ENCODE results near the gene ADARB2.

ADARB2 gene

DNA sequence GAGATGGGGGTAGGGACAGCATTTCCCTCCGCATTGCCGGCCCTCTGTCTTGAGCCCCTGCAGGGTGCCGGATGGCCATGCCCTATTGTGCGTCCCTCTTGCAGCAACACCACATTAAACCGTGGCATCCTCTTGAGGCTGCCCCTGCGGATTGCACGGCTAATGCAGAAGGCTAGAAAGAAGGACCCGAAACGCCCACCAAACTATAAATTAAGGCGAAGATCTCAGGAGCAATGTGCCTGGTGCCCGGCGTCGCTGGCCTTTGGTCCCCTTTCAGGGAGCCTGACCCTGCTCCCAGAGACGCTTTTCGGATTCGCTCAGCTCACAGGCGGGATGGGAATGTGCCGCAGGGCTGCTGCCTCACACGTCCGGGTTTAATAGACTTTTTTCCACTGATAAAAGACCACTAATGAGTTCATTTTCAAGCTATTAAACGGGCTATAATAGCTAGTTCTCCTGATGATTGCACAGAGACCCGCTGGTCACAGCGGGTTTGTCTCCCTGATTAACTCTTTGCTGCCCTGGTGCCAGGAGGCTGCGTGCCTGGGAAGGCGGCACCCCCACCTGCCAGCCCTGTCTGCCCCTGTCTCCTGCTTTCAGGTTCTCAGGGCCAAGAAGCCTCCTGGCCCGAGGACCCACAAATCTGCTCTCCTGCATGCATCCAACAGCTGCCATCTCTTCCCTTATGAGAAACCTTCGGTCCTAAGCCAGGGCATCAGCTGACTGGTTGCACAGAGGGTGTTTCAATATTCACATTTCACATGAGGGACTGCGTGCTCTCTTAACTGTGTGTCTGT is 128.3 kb downstream of the ADARB2 start:
- TF ChIP-seq, protein P1, sequence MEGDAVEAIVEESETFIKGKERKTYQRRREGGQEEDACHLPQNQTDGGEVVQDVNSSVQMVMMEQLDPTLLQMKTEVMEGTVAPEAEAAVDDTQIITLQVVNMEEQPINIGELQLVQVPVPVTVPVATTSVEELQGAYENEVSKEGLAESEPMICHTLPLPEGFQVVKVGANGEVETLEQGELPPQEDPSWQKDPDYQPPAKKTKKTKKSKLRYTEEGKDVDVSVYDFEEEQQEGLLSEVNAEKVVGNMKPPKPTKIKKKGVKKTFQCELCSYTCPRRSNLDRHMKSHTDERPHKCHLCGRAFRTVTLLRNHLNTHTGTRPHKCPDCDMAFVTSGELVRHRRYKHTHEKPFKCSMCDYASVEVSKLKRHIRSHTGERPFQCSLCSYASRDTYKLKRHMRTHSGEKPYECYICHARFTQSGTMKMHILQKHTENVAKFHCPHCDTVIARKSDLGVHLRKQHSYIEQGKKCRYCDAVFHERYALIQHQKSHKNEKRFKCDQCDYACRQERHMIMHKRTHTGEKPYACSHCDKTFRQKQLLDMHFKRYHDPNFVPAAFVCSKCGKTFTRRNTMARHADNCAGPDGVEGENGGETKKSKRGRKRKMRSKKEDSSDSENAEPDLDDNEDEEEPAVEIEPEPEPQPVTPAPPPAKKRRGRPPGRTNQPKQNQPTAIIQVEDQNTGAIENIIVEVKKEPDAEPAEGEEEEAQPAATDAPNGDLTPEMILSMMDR (IDR thresholded peaks at IDR 0.05; ENCODE audit: low read depth, low read length): no peak
- no peak overlapping the region for H3K4me3 ChIP-seq (ENCODE audit: low read depth, low read length)

DNA sequence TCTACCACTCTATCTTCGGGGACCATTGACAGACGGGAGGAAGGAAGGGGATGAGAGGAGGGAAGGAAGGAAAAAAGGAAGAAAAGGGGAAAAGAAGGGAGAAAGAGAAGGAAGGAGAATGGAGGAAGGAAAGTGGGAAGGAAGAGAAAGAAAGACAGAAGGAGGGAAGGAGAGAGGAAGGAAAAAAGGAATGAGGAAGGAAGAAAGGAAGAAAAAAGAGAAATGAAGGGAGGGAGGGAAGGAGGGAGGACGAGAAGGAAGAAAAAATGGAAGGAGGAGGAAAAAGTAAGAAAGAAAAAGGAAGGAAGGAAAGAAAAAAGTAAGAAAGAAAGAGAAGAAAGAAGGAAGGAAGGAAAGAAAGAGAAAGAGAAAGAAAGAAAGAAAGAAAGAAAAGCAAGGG is 128.9 kb downstream of the ADARB2 start:
- TF ChIP-seq, protein P1 (IDR thresholded peaks at IDR 0.05; ENCODE audit: low read depth, low read length): no peak
- no peak overlapping the region for H3K4me3 ChIP-seq (ENCODE audit: low read depth, low read length)

DNA sequence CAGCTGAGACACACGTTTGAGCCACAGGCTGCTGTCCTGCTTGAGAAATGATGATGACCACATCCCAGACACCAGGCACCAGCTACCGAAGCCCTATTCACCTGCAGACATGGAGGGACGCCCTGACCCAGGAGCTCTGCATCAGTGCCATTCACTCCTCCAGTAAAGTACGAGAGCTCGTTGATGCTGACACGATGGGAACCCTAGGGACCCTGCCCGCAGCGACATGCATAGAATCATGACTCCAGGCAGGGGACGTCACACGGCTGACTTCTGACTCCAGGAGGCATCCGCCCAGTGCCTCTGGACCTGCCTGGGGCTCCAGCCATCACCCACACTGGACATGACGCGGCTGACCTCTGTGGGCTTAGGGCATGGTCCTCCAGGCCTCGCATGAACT is 129.9 kb downstream of the ADARB2 start:
- TF ChIP-seq, protein P1 (IDR thresholded peaks at IDR 0.05; ENCODE audit: low read depth, low read length): no peak
- no peak overlapping the region for H3K4me3 ChIP-seq (ENCODE audit: low read depth, low read length)

DNA sequence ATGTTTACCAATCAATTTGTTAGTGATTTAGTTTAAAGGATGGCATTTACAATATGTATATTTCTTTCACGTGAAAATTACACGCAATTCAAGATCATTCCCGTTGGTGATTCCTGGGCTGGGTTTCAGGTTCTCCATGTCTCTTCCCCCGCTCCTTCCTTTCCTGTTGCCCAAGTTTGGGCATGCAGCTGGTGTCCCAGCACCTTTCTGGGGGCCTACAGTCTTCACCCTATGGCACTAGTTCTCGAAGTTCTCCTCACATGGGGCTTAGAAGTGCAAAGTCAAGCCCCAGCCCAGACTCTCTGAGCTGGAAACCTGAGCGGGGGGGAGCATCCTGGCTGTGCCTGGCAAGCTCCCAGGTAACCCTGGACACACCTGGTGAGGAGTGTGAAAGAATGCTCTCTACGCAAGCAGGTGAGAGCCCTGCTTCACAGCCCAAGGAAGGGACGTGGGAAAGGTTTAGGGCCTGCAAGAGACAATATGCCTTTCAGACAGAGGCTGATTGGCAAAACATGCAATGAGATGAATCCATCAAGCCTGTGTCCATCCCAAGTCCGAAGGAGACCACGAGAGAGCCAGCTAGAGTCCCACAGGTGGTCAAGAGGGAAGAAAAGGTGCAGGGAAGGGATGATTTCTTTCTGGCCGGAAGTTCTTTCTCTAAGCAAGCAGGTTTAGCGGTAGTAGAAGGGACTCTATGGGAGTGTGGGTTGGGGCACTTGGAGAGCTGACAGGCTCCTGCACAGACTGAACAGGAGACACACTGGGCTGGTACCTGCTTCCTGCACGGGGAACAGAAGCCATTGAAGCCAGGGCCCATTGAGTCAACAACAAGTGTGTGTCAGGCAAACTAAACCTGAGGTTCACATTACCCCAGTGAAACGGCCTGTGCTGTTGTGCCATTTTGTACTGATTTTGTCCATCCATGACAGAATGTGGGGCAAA is 131.1 kb downstream of the ADARB2 start:
- H3K4me3 ChIP-seq (ENCODE audit: low read depth, low read length): no peak overlapping the region
- TF ChIP-seq, protein P1 (IDR thresholded peaks at IDR 0.05; ENCODE audit: low read depth, low read length): no peak

DNA sequence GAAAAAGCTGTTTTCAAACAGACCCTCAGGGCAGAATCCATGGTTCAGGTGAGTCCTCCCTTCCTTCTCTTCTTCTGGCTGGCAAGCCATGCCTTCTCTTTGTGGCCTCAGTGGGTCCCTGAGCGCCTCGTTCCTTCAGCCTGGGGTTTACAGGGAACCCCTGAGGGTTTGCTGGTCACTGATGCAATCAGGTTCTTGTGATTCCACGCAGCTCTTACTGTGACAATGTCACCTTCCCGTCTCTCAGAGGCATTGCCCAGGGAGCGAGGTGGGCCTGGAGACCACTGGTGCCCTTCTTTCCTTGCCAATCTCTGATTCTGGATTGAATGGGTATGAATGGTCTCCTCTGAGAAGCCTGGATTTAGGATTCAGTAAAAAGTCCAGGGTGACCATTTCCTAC is 132.2 kb downstream of the ADARB2 start:
- H3K4me3 ChIP-seq (ENCODE audit: low read depth, low read length): no peak overlapping the region
- TF ChIP-seq, protein P1 (IDR thresholded peaks at IDR 0.05; ENCODE audit: low read depth, low read length): no peak

DNA sequence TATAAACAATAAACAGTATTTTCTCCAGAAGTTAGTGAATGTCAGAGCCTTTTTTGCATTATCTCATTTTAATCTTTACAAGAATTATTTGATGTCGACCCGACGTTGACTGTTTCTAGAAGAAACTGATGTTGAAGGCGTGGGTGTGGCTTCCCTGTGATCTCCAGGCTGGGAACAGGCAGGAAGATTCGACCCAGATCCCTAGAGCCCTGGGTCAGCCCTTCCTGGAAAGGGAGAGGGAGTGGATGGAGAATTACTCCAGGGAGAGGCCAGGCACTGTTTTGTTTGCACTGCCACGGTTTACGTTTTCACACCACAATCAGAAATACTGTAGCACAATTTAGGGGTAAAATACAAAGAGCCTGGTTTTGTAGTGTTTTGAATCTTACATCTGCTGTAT is 133.1 kb downstream of the ADARB2 start:
- no peak overlapping the region for H3K4me3 ChIP-seq (ENCODE audit: low read depth, low read length)
- TF ChIP-seq, protein P1 (IDR thresholded peaks at IDR 0.05; ENCODE audit: low read depth, low read length): no peak

DNA sequence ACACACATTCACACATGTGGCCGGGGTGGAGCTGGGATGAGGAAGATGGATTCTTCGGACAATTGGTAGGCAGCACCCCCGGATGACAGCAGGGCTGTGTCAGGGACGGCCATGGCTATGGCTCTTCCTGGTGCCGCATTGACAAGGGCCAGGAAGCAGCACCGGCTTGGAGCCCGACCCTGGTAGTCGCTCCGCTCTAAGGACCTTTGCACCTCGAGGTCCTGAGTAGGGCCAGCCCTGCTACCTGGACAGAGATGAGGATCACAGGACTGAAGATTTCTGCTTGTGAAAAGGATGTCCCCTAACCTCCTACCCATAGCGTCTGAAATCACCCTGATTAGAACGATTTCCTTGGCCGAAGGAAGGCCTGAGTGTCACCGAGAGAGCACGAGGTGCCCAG is 134.1 kb downstream of the ADARB2 start:
- H3K4me3 ChIP-seq (ENCODE audit: low read depth, low read length): no peak overlapping the region
- TF ChIP-seq, protein P1 (IDR thresholded peaks at IDR 0.05; ENCODE audit: low read depth, low read length): no peak
